HepG2 (cell line): ENCODE data around the gene PLD2. TPM values are rescaled to one million over a fixed set of nuclear protein-coding genes. Genes with fewer than 3 reads are reported as not detected.

ENCODE experiments used
- BRCA1 ChIP-seq: sonication (generic); formaldehyde crosslinking; IDR thresholded peaks from 2 replicates; pipeline ENCODE4 v1.4.0; 2020; ENCODE audit warnings: missing genetic modification reagents
- EEA1 ChIP-seq: sonication (generic); formaldehyde crosslinking; IDR thresholded peaks from 2 replicates; pipeline ENCODE4 v1.5.1; 2020; ENCODE audit warnings: mild to moderate bottlenecking, missing genetic modification reagents, borderline replicate concordance
- GATAD1 ChIP-seq: IDR thresholded peaks from 2 replicates; pipeline ENCODE4 v1.6.1; 2016; ENCODE audit warnings: missing genetic modification reagents, missing compliant biosample characterization
- HOXA9 ChIP-seq: sonication (generic); formaldehyde crosslinking; IDR thresholded peaks from 2 replicates; pipeline ENCODE4 v1.8.1; 2022; ENCODE audit warnings: missing genetic modification reagents, mild to moderate bottlenecking, moderate library complexity, borderline replicate concordance
- KDM4B ChIP-seq: sonication (generic); formaldehyde crosslinking; IDR thresholded peaks from 2 replicates; pipeline ENCODE4 v1.4.0; 2020; ENCODE audit warnings: missing genetic modification reagents
- LCORL ChIP-seq, 2 experiments: fragments of 450-650 bp in 1 of 2; sonication (generic) in 1 of 2; formaldehyde crosslinking in 1 of 2; IDR thresholded peaks; 2 replicates each; pipeline versions ENCODE4 v1.5.0 to v1.6.1; 2017 to 2020; ENCODE audit warnings: antibody characterized with exemption in 1 of 2, missing genetic modification reagents in 1 of 2
- MEF2D ChIP-seq: sonication (generic); formaldehyde crosslinking; IDR thresholded peaks from 2 replicates; pipeline ENCODE4 v1.5.1; 2020; ENCODE audit warnings: mild to moderate bottlenecking, missing genetic modification reagents
- MIER3 ChIP-seq: IDR thresholded peaks from 2 replicates; pipeline ENCODE4 v1.6.1; 2016; ENCODE audit warnings: missing compliant biosample characterization, borderline replicate concordance
- MNT ChIP-seq: fragments of 450-650 bp; IDR thresholded peaks from 2 replicates; pipeline ENCODE4 v1.6.1; 2016
- MXD1 ChIP-seq: sonication (generic); formaldehyde crosslinking; IDR thresholded peaks from 2 replicates; pipeline ENCODE4 v1.4.0; 2020; ENCODE audit warnings: mild to moderate bottlenecking, missing genetic modification reagents
- NCOA2 ChIP-seq: sonication (generic); formaldehyde crosslinking; IDR thresholded peaks from 2 replicates; pipeline ENCODE4 v1.8.0; 2022; ENCODE audit warnings: inconsistent platforms
- NONO ChIP-seq, 2 experiments: fragments of 450-650 bp in 1 of 2; sonication (generic) in 1 of 2; formaldehyde crosslinking in 1 of 2; IDR thresholded peaks in 1 of 2; conservative IDR thresholded peaks in 1 of 2; 2 replicates each; pipeline versions ENCODE4 v1.6.1 to v1.8.0; 2017 to 2022; ENCODE audit warnings: mild to moderate bottlenecking in 1 of 2, missing genetic modification reagents in 1 of 2, moderate library complexity in 1 of 2
- NR2F2 ChIP-seq: IDR thresholded peaks from 2 replicates; pipeline ENCODE4 v1.6.1; 2012; ENCODE audit warnings: low read depth, inconsistent platforms, borderline replicate concordance
- RBM22 ChIP-seq: fragments of 200-400 bp; formaldehyde crosslinking; optimal IDR thresholded peaks from 2 replicates; pipeline ENCODE3; 2017; ENCODE audit warnings: mild to moderate bottlenecking, low read length, moderate library complexity
- SMAD1 ChIP-seq: sonication (generic); formaldehyde crosslinking; IDR thresholded peaks from 2 replicates; pipeline ENCODE4 v1.4.0; 2020; ENCODE audit warnings: missing genetic modification reagents, low read depth, mild to moderate bottlenecking, borderline replicate concordance
- XBP1 ChIP-seq: sonication (generic); formaldehyde crosslinking; IDR thresholded peaks from 2 replicates; pipeline ENCODE4 v1.5.0; 2020; ENCODE audit warnings: missing genetic modification reagents
- ZNF138 ChIP-seq: sonication (generic); formaldehyde crosslinking; IDR thresholded peaks from 2 replicates; pipeline ENCODE4 v1.5.0; 2020; ENCODE audit warnings: mild to moderate bottlenecking, low read depth, missing genetic modification reagents
- ZNF207 ChIP-seq: fragments of 450-650 bp; IDR thresholded peaks from 2 replicates; pipeline ENCODE4 v1.6.1; 2016; ENCODE audit warnings: antibody characterized with exemption, borderline replicate concordance
- ZNF317 ChIP-seq: sonication (generic); formaldehyde crosslinking; IDR thresholded peaks from 2 replicates; pipeline ENCODE4 v1.5.0; 2020; ENCODE audit warnings: mild to moderate bottlenecking, missing genetic modification reagents
- ZNF615 ChIP-seq: sonication (generic); formaldehyde crosslinking; IDR thresholded peaks from 2 replicates; pipeline ENCODE4 v1.5.0; 2020; ENCODE audit warnings: mild to moderate bottlenecking, missing genetic modification reagents, borderline replicate concordance
- ZNF737 ChIP-seq: sonication (generic); formaldehyde crosslinking; IDR thresholded peaks from 2 replicates; pipeline ENCODE4 v1.5.0; 2020; ENCODE audit warnings: missing genetic modification reagents, mild to moderate bottlenecking, borderline replicate concordance
- ZNF777 ChIP-seq: sonication (generic); formaldehyde crosslinking; IDR thresholded peaks from 2 replicates; pipeline ENCODE4 v1.4.0; 2020; ENCODE audit warnings: missing genetic modification reagents
- polyA plus RNA-seq, 8 experiments: library from polyadenylated mRNA; depleted of rRNA in 3 of 8; stranded (reverse) in 7 of 8; unstranded in 1 of 8; fragments of >200 nt; fragmentation: Illumina TruSeq in 4 of 8; extraction: Trizol in 4 of 8; gene quantifications; 2 replicates each; pipeline versions ENCODE4 v1.2.1 to v1.2.3, GENCODE V29; 2011 to 2016; ENCODE audit warnings: low read depth in 4 of 8, missing spikeins in 1 of 8, mixed read lengths in 1 of 8; ENCODE audit not compliant: insufficient read depth in 1 of 8
- total RNA-seq, 5 experiments: library from RNA; depleted of rRNA; stranded (reverse); fragments of >200 nt; fragmentation: Illumina TruSeq; extraction: Trizol; gene quantifications; 2 replicates each; pipeline ENCODE4 v1.2.3, GENCODE V29; 2016; ENCODE audit warnings: low read depth in 1 of 5
- TF ChIP-seq, protein P1 (sequence below): IDR thresholded peaks from 2 replicates; pipeline ENCODE4 v1.6.1; 2016; ENCODE audit warnings: missing biosample characterization, missing genetic modification reagents, low read depth
- TF ChIP-seq, protein P2 (sequence below): sonication (generic); formaldehyde crosslinking; IDR thresholded peaks from 2 replicates; pipeline ENCODE4 v1.5.1; 2020; ENCODE audit warnings: missing genetic modification reagents, mild to moderate bottlenecking, borderline replicate concordance
- TF ChIP-seq, protein P3 (sequence below): IDR thresholded peaks from 2 replicates; pipeline ENCODE4 v1.6.1; 2016; ENCODE audit warnings: control low read depth

The PLD2 gene
- total and polyA plus RNA-seq, 2 of the 13 experiments (the other 11 are each of a cell fraction or from before 2014, with no cell fraction given): 13.4 to 29.7 TPM

DNA sequence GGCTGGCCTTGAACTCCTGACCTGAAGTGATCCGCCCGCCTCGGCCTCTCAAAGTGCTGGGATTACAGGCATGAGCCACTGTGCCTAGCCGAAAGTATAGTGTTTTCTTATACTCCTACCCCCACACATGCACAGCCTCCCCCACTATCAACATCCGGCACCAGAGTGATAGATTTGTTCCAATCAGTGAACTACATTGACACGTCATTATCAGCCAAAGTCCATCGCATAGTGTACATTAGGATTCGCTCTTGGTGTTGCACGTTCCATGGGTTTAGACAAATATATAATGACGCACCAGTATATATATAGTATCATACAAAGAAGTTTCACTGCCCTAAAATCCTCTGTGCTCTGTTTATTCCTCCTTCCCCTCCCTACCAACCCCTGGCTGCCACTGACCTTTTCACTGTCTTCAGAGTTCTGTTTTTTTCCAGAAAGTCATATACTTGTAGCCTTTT lies 47.1 kb upstream of the PLD2 start (continued):
- TF ChIP-seq, protein P1, sequence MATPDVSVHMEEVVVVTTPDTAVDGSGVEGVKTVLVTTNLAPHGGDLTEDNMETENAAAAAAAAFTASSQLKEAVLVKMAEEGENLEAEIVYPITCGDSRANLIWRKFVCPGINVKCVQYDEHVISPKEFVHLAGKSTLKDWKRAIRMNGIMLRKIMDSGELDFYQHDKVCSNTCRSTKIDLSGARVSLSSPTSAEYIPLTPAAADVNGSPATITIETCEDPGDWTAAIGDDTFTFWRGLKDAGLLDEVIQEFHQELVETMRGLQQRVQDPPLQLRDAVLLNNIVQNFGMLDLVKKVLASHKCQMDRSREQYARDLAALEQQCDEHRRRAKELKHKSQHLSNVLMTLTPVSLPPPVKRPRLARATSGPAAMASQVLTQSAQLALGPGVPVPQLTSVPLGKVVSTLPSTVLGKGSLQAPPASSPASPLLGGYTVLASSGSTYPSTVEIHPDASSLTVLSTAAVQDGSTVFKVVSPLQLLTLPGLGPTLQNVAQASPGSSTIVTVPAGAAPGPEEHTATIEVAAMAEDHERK: no peak
- TF ChIP-seq GATAD1 (CRISPR knock-in tag): peak; percentile 45; the same call in 1 of the 2 replicates
- TF ChIP-seq MXD1: no peak
- peak; percentile 93 for TF ChIP-seq MIER3 (CRISPR knock-in tag)
- TF ChIP-seq XBP1 (CRISPR knock-in tag): no peak; the same call in 1 of the 2 replicates
- peak; percentile 72; the same call in 1 of the 2 replicates for TF ChIP-seq ZNF317 (CRISPR knock-in tag)
- peak; percentile 91 for TF ChIP-seq MEF2D
- no peak for TF ChIP-seq RBM22
- TF ChIP-seq ZNF207: no peak
- TF ChIP-seq BRCA1 (CRISPR knock-in tag): no peak
- TF ChIP-seq HOXA9 (CRISPR knock-in tag): no peak
- peak; percentile 70 for TF ChIP-seq NR2F2
- TF ChIP-seq MNT: peak; percentile 87
- TF ChIP-seq LCORL (IDR thresholded peaks at IDR 0.05): no peak; the same call in 1 of the 2 replicates
- TF ChIP-seq LCORL (CRISPR knock-in tag; IDR thresholded peaks at IDR 0.05): peak; percentile 93
- TF ChIP-seq NCOA2 (CRISPR knock-in tag): peak; percentile 92
- no peak for TF ChIP-seq NONO (IDR thresholded peaks at IDR 0.05)
- peak; percentile 77; the same call in 1 of the 2 replicates for TF ChIP-seq NONO (CRISPR knock-in tag; conservative IDR thresholded peaks at IDR 0.05)
- TF ChIP-seq SMAD1 (CRISPR knock-in tag): no peak
- TF ChIP-seq ZNF737 (CRISPR knock-in tag): no peak
- TF ChIP-seq, protein P2, sequence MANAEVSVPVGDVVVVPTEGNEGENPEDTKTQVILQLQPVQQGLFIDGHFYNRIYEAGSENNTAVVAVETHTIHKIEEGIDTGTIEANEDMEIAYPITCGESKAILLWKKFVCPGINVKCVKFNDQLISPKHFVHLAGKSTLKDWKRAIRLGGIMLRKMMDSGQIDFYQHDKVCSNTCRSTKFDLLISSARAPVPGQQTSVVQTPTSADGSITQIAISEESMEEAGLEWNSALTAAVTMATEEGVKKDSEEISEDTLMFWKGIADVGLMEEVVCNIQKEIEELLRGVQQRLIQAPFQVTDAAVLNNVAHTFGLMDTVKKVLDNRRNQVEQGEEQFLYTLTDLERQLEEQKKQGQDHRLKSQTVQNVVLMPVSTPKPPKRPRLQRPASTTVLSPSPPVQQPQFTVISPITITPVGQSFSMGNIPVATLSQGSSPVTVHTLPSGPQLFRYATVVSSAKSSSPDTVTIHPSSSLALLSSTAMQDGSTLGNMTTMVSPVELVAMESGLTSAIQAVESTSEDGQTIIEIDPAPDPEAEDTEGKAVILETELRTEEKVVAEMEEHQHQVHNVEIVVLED (CRISPR knock-in tag): peak; percentile 27; the same call in 1 of the 2 replicates
- TF ChIP-seq EEA1 (CRISPR knock-in tag): no peak
- peak; percentile 64; the same call in 1 of the 2 replicates for TF ChIP-seq ZNF615 (CRISPR knock-in tag)
- no peak for TF ChIP-seq ZNF138 (CRISPR knock-in tag)
- no peak for TF ChIP-seq ZNF777 (CRISPR knock-in tag)
- TF ChIP-seq, protein P3, sequence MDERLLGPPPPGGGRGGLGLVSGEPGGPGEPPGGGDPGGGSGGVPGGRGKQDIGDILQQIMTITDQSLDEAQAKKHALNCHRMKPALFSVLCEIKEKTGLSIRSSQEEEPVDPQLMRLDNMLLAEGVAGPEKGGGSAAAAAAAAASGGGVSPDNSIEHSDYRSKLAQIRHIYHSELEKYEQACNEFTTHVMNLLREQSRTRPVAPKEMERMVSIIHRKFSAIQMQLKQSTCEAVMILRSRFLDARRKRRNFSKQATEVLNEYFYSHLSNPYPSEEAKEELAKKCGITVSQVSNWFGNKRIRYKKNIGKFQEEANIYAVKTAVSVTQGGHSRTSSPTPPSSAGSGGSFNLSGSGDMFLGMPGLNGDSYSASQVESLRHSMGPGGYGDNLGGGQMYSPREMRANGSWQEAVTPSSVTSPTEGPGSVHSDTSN (CRISPR knock-in tag): peak; percentile 32; the same call in 1 of the 2 replicates
- no peak for TF ChIP-seq KDM4B (CRISPR knock-in tag)
